SW480 (cell line): ENCODE data around the gene PTPN14.
A peak's percentile ranks its signal among the peaks of the same experiment; 100 is the strongest.
"Not testable (repeated sequence)": the region's sequence is repeated elsewhere in the genome, so short reads cannot be mapped to it uniquely, and the experiment has no call there.

Experiments used
- DNase-seq: peaks from one replicate; pipeline ENCODE4 v3.0.0-alpha.2; 2016; ENCODE audit warnings: low spot score

PTPN14 gene

DNA sequence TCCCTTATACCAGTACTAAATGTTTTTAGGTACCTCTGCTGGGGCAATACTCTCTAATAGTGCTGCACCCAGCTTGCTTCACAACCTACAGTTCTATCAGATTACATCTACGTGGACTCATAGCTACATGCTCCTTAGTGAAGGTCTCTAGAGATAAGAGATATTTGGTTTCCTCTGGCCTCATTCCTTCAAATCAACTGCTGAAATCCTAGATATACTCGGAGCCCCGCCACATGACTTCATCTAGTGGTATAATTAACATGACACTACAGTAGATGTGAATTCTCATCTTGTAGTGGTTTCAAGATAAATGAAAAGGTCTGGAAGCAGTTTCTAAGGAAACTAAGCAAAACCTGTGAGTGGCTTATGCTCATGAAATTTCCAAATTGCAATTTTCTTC, 155.1 kb downstream of the PTPN14 start:
- DNase-seq, result no peak

DNA sequence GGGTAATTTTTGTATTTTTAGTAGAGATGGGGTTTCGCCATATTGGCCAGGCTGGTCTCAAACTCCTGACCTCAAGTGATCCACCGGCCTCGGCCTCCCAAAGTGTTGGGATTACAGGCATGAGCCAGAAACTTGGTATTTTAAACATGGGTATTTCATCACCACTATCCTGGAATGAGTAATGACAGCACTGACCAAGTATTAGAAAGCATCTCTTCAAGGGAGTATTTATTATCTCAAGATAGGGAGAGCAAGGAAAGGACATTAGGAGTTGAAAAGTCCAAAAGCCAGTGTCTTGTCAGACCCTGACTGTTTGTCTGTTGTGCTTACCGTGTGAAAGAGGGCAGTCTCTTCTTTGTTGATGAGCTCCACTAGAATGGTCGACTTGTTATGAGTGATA, 156.8 kb downstream of the PTPN14 start:
- not testable (repeated sequence) for DNase-seq

DNA sequence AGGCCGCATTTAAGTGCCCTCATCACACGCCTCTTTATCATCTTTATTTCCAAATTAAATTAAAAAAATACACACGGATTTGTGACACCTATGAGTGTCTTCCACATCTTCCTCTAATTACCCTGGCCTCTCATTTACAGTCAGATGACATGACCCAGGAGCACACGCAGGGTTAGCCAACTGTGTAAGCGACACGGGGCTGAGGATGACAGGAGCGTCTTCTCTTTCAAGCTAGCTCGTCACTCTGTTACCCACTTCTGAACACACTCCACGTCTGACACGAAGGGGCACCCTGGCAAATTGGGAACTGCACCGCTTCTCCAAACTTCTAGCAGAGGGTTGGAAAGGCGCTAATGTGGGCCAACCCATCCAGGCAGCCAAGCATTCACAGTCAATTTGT, 158.3 kb downstream of the PTPN14 start:
- DNase-seq, result no peak

DNA sequence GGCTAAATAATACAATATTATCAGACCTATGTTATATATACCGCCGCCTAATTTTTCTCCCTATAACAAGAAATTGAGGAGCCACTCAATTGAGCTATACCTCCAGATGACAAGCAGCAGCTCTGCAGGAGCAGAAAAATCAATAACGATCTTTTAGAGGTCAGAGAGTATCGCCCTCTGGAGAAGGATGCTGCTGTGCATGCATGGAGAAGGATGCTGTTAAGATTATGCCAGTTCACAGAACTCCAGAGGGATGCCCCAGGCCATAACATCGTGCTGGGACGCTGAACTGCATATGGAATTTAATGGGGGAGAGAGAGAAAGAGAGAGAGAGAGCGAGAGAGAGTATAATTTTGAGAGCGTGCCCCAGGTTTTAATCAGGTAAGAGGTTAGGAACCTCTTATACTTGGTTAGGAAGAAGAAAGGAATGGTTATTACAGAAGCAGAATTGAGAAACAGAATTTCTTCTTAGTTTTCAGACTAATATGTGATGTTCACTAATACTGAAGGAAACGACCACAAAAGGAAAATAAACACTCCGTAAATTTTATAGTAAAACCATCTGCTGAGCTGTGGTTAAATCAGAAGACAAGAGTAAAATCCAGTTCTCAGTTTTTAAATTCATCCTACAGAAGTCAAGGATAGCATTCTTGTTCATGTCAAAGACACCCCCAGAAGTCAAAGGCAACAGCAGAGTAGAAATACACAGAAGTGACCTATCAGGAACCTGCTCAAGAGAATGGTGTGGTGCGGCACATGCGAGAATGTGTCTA, 159.3 kb downstream of the PTPN14 start:
- no peak for DNase-seq

DNA sequence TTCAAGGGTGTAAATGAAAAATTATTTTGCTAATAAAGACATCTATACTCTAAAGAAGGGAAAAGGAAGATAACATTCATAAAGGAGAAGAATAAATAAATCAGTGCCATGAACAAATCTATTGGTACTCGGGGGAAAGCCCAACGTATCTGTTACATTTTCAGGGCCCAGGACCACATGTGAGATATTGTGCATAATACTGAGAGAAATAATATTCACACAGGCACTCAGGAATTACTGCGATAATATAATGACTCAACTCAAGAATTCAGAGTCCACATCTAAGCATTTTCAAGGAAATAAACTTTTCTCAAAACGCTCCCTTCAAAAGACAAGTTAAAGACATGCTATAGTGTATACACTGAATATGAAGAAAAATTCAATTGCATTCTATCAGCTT, 161.7 kb downstream of the PTPN14 start:
- DNase-seq, result no peak

DNA sequence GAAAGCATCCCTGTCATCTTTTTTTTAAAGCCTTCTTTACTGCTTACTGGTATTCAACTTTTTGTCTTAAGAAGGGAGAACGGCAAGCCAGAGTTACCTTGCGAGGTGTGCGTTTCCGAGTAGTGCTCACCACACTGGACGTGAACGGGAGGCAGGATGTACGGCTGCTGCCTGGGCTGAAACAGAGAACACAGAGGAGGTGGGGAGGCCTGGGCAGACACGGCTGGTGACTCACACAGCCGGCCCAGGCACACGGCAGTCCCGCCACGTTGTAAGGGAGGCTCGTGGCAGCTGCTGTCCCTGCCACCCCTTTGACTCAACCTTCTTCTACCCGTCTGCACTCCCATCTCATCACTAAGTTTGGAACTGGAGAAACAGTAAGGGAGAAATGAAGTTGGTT, 164.7 kb downstream of the PTPN14 start:
- peak; percentile 55 for DNase-seq

DNA sequence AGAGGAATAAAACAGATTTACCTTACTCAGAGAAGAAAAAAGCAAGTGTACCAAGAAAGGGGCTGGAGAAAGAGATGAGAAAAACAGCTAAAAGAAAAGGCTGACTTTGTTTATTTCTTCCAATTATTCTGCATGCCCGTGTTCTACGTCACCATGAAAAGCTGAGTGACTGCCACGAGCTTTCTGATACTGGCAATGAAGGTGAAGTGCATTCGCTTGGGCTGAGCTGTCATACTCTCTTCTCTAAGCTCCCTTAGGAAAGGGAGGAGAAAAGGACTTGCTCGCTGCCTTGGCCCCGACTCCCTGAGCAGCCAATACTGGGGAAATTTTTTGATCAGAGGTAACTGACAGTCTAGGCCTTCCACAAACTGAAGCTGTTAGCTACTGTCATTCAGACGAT, 165.1 kb downstream of the PTPN14 start:
- DNase-seq, result no peak

DNA sequence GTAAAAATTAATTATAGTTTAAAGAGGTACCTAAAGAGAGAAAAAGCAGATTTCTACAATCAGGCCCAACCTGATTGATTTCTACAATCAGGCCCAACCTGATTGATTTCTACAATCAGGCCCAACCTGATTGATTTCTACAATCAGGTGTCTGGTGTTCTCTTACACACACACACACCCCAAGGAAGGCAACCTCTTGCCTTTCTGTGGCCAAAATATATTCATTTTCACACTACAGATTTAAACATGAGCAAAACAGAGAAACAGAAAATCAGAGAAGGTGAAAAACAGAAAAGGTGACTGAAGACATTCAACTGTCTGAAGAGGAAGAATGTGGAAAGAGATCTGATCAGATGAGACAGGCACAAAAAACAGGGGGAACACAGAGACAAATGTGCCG, 166.0 kb downstream of the PTPN14 start:
- no peak for DNase-seq

DNA sequence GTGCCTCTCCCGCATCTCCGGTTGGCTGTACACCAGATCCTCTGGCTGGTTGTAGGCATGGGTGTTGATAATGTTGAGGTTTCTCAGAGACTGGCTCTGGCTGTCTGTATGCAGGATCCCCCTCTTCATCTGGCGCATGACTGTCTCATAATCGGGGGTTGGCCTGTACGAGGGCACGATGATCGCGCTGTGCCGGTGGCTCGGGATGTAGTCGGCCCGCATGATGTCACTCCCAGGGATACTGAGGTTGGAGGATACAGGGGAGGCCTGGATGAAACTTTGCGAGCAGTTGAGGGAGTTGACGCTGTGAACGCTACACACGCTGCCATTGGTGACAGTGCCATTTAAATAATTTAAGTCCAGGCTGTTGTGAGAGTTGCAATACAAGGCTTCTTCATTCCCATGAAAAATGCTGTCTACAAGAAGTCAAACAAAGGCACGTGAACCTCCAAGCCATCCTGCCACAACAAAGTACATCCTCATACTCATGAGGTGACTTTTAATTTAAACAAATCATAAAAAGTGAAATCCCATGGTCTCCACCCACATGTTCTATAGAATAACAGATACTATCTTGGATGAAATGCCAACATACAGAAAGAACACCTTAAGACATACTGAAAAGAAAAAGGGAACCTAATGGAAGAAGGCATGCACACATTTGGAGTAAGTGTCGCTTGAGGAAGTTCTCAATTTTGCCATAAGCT, 166.9 kb downstream of the PTPN14 start:
- DNase-seq, result no peak

DNA sequence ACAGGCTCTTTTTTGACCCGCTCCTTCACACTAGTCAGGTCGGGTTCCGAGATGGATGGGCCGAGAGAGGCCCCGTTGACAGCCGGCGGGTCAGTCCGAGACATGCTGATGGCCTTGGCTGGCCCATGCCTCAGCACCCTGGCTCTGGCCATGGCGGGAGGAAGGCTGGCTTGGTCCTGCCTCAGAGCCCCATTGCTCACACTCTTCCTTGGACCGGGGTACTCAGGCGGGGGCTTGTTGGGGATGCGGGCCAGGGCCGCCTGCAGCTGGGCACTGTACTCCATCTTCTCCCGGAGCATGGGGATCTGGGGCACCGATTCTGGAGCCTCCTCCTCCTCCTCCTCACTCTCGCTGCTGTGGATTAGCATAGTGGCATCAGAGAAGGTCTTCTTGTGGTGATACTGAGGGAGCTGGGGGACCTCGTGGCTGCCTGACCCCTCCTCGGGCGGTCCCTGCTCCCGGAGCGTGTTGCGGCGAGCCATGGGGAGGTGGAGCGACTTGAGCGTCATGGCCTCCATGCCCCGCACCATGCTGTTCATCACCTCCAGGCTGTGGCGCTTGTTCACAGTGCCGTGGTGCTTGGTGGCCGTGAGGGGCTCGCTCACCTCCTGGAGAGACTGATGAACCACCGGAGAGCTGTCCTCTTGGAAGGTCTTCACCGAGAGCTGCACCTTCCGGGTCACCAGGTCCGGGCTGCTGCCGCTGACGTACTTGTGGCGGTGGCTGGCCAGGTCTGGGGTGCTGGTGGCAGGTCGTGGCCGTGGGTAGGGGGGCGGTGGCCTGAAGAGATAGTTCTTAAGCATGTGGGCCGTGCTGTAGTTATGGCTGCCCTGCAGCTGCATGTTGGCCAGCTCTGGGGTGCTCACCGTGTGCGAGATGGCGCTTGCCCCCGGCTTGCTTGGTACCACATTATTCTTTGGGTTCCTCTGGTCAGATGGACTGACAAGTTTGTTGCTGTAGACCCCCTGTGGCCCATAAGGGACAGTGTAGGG, 167.7 kb downstream of the PTPN14 start:
- DNase-seq, result no peak

DNA sequence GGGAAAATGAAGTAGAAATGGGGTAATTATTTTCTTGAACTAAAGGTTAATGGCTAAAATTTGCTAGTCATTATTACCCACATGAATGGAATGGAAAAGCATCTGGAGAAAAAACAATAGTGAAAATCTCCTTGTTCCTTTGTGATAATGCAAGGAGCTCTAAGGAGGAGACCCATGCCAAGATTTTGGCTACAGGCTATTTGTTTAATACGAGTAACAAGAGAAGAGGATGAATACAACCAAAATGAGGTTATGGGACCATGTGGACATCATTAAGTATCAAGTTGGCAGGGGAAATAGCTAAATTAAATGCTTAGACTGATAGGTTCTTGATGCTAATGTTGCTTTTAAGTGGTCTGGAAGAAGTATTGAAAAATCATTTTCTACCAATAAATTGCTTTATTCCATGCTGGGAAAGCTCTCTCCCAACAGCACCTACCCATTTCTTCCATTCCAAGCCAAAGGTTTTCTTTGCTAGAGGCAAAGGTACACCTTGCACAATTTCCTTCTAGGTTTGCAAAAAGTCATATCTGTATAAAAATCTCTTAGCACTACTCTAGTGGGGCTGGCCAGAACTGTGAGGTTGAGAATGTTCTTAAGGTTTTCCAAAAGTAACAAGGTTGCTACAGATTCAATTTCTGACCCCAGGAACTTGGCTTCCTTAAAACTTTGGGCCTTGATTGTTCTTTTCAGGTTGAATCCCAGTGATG, 170.3 kb downstream of the PTPN14 start:
- DNase-seq, result no peak

DNA sequence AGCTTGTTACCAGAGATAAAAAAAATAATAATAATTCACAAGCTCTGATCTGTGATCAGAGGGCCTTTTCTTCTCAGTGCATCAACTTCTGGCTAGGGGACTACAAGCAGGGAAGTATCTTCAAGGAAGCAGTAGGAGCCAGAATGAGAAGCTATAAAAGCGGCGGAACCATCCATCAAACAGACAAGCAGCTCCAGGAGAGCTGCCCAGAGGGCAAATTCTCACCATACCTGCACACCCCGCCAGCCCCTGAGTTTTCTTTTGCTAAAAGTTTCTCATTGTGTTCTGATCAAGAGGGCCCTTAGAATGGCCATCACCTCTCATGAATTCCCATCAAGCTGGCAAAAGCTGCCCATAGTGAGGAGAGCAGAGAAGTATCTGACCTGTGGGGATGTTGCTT, 171.0 kb downstream of the PTPN14 start:
- DNase-seq, result no peak

DNA sequence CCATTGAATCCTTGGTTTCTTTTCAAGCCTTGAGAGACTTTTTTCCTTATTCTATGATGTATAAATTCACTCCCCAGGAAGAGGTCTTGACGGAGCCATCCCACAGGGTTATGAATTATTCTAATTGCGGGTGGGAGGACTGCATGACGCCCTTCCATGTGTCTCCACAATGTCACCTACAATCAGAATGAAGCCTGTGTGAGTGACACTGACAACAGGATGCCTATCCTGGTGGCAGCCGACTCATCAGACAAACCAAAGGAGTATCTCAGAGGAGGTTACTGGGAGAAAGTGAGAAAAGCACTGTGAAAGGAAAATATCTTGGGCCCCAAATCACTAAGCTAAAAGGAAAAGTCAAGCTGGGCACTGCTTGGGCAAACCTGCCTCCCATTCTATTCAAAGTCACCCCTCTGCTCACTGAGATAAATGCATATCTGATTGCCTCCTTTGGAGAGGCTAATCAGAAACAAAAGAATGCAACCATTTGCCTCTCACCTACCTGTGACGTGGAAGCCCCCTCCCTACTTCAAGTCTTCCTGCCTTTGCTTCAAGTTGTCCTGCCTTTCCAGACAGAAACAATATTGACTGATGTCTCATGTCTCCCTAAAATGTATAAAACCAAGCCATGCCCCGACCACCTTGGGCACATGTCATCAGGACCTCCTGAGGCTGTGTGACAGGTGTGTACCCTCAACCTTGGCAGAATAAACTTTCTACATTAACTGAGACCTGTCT, 172.0 kb downstream of the PTPN14 start:
- no peak for DNase-seq

DNA sequence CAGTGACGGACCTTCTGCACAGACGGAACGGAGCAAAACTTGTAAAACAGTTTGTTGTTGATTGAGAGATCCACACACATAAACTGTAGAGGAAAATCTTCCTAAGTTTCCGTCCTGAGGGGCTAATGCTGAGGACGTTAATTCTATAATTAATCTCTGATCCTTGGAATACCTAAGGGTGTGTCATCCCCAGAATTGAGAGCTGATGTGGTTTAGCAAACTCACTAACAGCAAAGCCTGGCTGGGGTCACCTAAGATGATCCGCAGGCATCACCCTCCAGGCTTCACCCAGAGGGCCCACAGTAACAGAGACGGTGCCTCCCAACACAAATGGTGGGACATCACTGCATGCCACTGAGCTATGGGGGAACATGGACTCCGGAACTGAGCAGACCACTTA, 172.9 kb downstream of the PTPN14 start:
- DNase-seq, result no peak

DNA sequence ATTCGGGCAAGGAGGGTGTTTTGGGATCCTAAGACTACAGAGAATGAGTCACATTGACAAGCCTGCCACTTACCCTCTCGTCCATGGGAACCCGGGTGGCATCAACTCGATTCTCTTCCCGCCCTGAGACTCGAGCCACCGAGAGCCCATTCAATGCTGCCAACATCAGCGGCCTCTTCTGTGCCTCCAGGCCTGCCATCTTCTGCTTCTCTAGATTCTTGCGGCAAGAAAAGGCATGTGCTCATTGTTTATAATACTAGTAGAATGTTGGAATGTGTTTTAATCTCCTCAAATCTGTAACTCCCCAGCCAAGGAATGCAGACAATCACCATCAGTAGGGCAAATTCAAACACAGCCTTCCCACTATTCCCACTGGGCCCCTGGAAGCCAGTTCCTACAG, 173.5 kb downstream of the PTPN14 start:
- DNase-seq, result no peak

DNA sequence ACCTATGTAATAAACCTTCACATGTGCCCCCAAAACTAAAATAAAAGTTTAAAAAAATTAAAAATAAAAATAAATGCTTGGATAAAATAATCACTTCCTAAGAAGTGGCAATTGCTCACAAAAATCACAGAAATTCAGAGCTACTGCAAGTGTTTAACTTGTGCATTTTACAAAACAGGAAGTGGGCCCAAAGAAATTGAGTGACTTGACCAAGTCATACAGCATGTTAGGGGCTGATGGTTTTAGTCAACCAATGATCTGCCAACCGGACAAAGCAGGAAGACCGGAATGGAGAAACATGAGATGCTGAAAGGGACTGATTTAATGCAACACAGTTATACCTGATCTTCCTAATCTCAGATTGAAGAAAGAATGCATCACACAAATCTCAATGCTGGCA, 173.9 kb downstream of the PTPN14 start:
- DNase-seq, result no peak

DNA sequence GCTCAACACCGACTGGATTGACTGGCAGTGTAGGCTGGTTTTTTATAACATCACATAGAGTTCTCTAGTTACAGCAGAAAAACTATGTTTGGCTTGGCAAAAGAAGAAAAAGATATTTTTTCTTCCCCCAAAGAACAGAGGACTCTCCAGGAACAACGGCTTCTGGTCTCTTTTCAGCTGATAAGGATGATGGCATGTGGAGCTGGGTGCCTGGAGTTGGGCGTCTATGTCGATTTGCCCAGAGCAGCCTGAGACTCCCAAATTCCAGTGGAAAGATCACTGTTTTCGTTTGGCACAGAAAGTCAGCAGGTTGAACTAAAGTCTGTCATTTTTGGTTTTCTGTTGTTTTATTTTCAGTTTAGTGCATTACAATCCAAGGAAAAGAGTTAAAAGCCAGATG, 179.3 kb downstream of the PTPN14 start:
- DNase-seq, result no peak

DNA sequence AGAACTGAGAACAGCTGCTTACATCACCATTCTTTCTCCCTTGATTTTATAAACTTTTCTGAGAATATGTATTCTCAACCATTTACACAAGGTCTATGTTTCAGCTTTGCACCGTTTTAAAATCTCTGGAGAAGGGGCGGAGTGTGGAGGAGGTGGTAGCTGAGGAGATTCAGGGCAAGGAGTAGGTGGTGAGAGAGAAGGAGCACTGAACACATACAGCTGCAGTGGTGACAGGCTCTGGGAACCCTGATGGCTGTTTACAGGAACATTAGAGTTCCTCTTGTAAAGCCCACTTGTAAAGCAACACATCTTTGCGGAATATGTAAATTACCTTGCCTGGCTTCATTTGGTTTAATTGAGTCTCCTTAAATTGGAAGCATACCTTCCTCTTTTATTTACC, 180.8 kb downstream of the PTPN14 start:
- no peak for DNase-seq

DNA sequence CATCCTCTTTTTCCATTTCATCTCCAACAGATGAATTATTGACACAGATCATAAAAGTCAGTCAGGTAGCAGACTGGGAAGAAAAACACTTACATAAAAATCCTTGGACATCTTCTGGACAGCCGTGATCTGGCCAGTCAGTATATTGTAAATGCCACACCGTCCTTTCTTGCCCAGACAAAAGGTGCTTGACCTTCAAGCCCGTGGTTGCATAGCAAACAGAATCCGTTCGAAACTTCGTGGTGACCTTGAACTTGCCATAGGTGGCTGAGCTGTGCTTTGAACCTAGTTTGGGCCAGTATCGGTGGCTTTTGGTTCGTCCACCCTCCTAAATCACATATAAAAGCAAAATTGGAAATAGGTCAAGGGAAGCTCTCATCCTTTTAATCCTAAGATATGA, 182.0 kb downstream of the PTPN14 start:
- DNase-seq, result no peak

DNA sequence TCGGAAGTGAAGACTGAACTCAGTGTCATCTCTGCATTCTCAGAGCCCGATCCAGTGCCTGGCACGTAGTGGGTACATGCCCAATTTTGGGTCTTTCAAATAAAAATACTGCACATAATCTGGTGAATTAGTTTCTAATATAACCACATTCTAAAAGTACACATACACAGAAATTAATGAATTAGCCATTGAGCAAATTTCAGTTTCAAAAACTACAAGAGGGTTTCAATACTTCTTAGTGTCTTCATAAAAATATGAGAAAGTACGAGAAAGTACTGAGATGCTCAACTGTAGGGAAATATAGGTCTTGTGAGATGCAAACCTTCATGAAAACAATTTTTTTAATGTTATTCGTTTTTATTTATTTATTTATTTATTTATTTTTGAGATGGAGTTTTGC, 183.6 kb downstream of the PTPN14 start:
- DNase-seq, result no peak

DNA sequence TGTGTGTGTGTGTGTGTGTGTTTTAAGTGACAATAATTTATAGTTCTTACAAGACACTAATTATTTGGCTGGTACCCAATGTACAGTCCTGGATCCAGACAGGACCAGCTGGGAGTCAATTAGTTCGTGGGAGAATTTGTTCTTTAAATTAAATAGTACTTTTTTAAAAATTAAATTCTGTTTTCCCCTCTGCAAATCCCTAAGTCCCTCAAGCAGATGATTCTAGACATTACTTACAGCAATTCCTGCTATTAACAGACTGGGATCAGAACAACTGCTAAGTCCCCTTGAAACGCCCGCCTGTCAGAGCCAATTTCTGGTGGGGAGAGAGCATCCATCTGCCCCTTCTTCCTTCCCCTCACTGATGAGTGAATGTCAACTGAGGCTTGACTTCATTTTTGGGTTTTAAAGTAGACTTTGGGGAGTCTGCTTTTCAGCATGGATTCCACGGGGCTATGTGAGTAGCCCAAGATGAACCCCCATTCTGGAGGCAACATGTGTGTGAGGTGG, 186.6 kb downstream of the PTPN14 start:
- DNase-seq, result no peak
